Activated CD4-positive, alpha-beta T cell treated with anti-CD3 and anti-CD28 coated beads for 4 hours (primary cell): Measurements from ENCODE around the gene SNAP29.
"Not testable (repeated sequence)": the region's sequence is repeated elsewhere in the genome, so short reads cannot be mapped to it uniquely, and the experiment has no call there.

ENCODE experiments used
- DNase-seq, 2 donors: peaks; one replicate each; pipeline ENCODE4 v3.0.0-alpha.2; 2020

SNAP29 gene

GRCh38 chr22:20903093-20903492, 44.3 kb downstream of the SNAP29 start:
- no peak for DNase-seq

- no peak for DNase-seq
These were observed 45.5 kb downstream of the SNAP29 start for GRCh38 chr22:20904008-20904979.

GRCh38 chr22:20904980-20905355, 46.2 kb downstream of the SNAP29 start:
- DNase-seq, result no peak

- DNase-seq, result no peak
These were observed 46.9 kb downstream of the SNAP29 start for GRCh38 chr22:20905415-20906386.

GRCh38 chr22:20906387-20906767, 47.6 kb downstream of the SNAP29 start:
- DNase-seq, result no peak

- not testable (repeated sequence) for DNase-seq
These were observed 49.9 kb downstream of the SNAP29 start for GRCh38 chr22:20908717-20909116.

- no peak for DNase-seq
These were observed 50.9 kb downstream of the SNAP29 start for GRCh38 chr22:20909543-20910303.

GRCh38 chr22:20912494-20912893, 53.7 kb downstream of the SNAP29 start:
- no peak for DNase-seq

- peak; percentile 94 to 95 for DNase-seq
These were observed 58.4 kb downstream of the SNAP29 start, which contains the start of gene CRKL for GRCh38 chr22:20916916-20917810. Gene CRKL (plus strand): TSS chr22:20917407. CDS start chr22:20917935, 528 bp downstream.

GRCh38 chr22:20918663-20919218, 59.9 kb downstream of the SNAP29 start:
- DNase-seq, result no peak

- no peak for DNase-seq
These were observed 60.9 kb downstream of the SNAP29 start for GRCh38 chr22:20919718-20920117.

GRCh38 chr22:20920881-20921203, 62.0 kb downstream of the SNAP29 start:
- no peak for DNase-seq

GRCh38 chr22:20922141-20922751, 63.4 kb downstream of the SNAP29 start:
- DNase-seq, result no peak

- DNase-seq, result no peak
These were observed 67.4 kb downstream of the SNAP29 start for GRCh38 chr22:20926243-20926642.

- no peak for DNase-seq
These were observed 69.2 kb downstream of the SNAP29 start for GRCh38 chr22:20927940-20928572.

GRCh38 chr22:20928573-20928967, 69.8 kb downstream of the SNAP29 start:
- no peak for DNase-seq

- no peak for DNase-seq
These were observed 71.2 kb downstream of the SNAP29 start for GRCh38 chr22:20930004-20930403.

- DNase-seq, result not testable (repeated sequence)
These were observed 71.6 kb downstream of the SNAP29 start for GRCh38 chr22:20930435-20930834.

- DNase-seq, result no peak
These were observed 72.4 kb downstream of the SNAP29 start for GRCh38 chr22:20931126-20931654.

- DNase-seq, result no peak
These were observed 75.1 kb downstream of the SNAP29 start for GRCh38 chr22:20933910-20934309.
